ENCODE results near the gene TGIF2.

The TGIF2 gene

GRCh38 chr20:36624068-36624943 is 50.9 kb downstream of the TGIF2 start:
- TF ChIP-seq, protein P1, sequence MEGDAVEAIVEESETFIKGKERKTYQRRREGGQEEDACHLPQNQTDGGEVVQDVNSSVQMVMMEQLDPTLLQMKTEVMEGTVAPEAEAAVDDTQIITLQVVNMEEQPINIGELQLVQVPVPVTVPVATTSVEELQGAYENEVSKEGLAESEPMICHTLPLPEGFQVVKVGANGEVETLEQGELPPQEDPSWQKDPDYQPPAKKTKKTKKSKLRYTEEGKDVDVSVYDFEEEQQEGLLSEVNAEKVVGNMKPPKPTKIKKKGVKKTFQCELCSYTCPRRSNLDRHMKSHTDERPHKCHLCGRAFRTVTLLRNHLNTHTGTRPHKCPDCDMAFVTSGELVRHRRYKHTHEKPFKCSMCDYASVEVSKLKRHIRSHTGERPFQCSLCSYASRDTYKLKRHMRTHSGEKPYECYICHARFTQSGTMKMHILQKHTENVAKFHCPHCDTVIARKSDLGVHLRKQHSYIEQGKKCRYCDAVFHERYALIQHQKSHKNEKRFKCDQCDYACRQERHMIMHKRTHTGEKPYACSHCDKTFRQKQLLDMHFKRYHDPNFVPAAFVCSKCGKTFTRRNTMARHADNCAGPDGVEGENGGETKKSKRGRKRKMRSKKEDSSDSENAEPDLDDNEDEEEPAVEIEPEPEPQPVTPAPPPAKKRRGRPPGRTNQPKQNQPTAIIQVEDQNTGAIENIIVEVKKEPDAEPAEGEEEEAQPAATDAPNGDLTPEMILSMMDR (conservative IDR thresholded peaks at IDR 0.05; ENCODE audit: low read length): no peak
- DNase-seq (ENCODE audit: low read depth): no peak
- H3K4me3 ChIP-seq (ENCODE audit: low read length): no peak overlapping the region

- no peak for DNase-seq (ENCODE audit: low read depth)
- TF ChIP-seq, protein P1 (conservative IDR thresholded peaks at IDR 0.05; ENCODE audit: low read length): no peak
- H3K4me3 ChIP-seq (ENCODE audit: low read length): no peak overlapping the region
Observed at GRCh38 chr20:36624944-36625324, 51.5 kb downstream of the TGIF2 start.

DNA sequence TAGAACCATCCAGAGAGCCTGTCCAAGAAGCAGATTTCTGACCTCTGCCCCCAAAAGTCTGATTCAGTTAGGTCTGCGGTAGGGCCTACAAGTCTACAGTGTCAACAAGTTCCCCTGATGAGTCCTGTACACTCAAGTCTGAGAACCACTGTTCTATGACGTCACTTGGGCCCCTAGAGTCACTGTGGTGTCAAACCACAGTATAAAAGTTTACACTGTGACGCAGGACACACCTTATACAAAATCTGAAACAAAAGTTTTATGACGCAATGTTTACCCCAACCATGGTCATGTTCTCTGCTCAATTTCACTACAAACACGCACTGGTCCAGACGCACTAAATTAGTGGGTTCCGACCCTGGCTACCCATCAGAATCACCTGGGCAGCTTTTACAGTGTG is 54.7 kb downstream of the TGIF2 start:
- H3K4me3 ChIP-seq (ENCODE audit: low read length): no peak overlapping the region
- no peak for DNase-seq (ENCODE audit: low read depth)
- TF ChIP-seq, protein P1 (conservative IDR thresholded peaks at IDR 0.05; ENCODE audit: low read length): no peak

DNA sequence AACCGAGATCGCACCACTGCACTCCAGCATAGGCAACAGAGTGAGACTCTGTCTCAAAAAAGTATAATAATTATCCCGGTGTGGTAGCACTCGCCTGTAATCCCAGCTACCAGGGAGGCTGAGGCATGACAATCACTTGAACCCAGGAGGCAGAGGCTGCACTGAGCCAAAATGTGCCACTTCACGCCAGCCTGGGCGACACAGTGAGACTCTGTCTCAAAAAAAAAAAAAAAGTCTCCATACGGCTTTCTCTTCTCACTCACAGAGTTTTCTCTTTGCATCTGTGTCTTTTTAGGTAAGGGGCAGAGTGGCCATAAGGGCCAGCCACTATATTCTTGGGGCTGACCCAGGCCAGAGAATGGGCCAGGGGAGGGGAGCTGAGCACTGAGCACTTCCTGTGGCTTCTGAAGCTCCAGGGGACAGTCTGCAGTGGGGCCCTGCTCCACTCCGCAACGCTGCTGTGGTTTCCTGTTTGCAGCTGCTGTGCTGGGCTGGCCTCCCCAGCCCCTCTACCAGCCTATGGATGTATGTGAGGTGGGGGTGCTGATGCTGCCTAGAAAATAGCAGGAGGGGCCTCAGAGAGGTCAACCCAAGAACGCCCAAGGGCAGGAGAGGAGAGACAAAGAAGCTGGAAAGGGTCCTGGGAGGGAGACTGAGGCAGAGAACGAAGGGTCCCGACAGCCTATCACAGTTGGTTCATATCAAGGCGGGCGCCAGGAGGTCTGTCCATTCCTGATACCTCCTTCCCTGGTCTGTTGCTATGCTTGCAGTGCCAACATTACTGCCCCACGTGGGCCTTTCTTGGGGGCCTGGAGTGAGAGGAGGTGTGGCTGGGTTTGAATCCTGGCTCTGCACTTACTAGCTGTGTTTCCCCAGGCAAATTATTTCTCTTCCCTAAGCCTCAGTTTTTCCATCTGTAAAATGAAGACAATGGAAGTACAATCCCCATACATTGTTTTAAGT is 56.6 kb downstream of the TGIF2 start:
- TF ChIP-seq, protein P1 (conservative IDR thresholded peaks at IDR 0.05; ENCODE audit: low read length): no peak
- H3K4me3 ChIP-seq (ENCODE audit: low read length): no peak overlapping the region
- no peak for DNase-seq (ENCODE audit: low read depth)

- peak; percentile 6 for DNase-seq (ENCODE audit: low read depth)
- H3K4me3 ChIP-seq (ENCODE audit: low read length): no peak overlapping the region
Observed at GRCh38 chr20:36631646-36632045, 58.2 kb downstream of the TGIF2 start.

GRCh38 chr20:36632147-36632486 is 58.7 kb downstream of the TGIF2 start:
- TF ChIP-seq, protein P1 (conservative IDR thresholded peaks at IDR 0.05; ENCODE audit: low read length): no peak
- DNase-seq (ENCODE audit: low read depth): no peak
- no peak overlapping the region for H3K4me3 ChIP-seq (ENCODE audit: low read length)

More at GRCh38 chr20:36631646-36632045, 58.2 kb downstream of the TGIF2 start:
- TF ChIP-seq, protein P1 (conservative IDR thresholded peaks at IDR 0.05; ENCODE audit: low read length): no peak
